ENCODE measurements around the gene CYP3A7. TPM values are rescaled to one million over a fixed set of nuclear protein-coding genes. Genes with fewer than 3 reads are reported as not detected.

CYP3A7 gene
- total and polyA plus RNA-seq, 2 of the 13 experiments (the other 11 are each of a cell fraction or from before 2014, with no cell fraction given), result 5.8 to 6.4 TPM

GRCh38 chr7:99719996-99720769, 14.8 kb downstream of the CYP3A7 start (continued):
- TF ChIP-seq ZBTB33 (CRISPR knock-in tag; IDR thresholded peaks at IDR 0.05) (no peak), TBX3 (IDR thresholded peaks at IDR 0.05; ENCODE audit: borderline replicate concordance) (no peak), ZNF282 (IDR thresholded peaks at IDR 0.05; ENCODE audit: partially characterized antibody) (no peak), JARID2 (CRISPR knock-in tag; IDR thresholded peaks at IDR 0.05; ENCODE audit: insufficient replicate concordance) (peak; percentile 22), MED1 (CRISPR knock-in tag; IDR thresholded peaks at IDR 0.05) (peak; percentile 92), ZNF446 (CRISPR knock-in tag; IDR thresholded peaks at IDR 0.05) (no peak), GABPA (IDR thresholded peaks at IDR 0.05; ENCODE audit: low read depth, low read length) (no peak), GABPA (CRISPR knock-in tag; IDR thresholded peaks at IDR 0.05; ENCODE audit: low read depth) (peak; percentile 45; the same call in 1 of the 2 replicates), ZNF619 (CRISPR knock-in tag; IDR thresholded peaks at IDR 0.05) (no peak), POLR2AphosphoS5 (IDR thresholded peaks at IDR 0.05; ENCODE audit: low read depth, low read length) (no peak), SKI (IDR thresholded peaks at IDR 0.05; ENCODE audit: partially characterized antibody) (no peak), ELF3 (CRISPR knock-in tag; IDR thresholded peaks at IDR 0.05) (peak; percentile 67; the same call in 1 of the 2 replicates), ELF1 (CRISPR knock-in tag; IDR thresholded peaks at IDR 0.05) (0 out of 2 replicates have a peak, but pooled peaks have one; percentile 23), ZNF761 (CRISPR knock-in tag; conservative IDR thresholded peaks at IDR 0.05) (no peak), ZNF232 (CRISPR knock-in tag; IDR thresholded peaks at IDR 0.05; ENCODE audit: borderline replicate concordance) (no peak), KAT8 (CRISPR knock-in tag; IDR thresholded peaks at IDR 0.05) (peak; percentile 65), TMF1 (CRISPR knock-in tag; IDR thresholded peaks at IDR 0.05; ENCODE audit: low read depth) (no peak), MEF2D (CRISPR knock-in tag; IDR thresholded peaks at IDR 0.05) (no peak), BCL6 (CRISPR knock-in tag; IDR thresholded peaks at IDR 0.05) (peak; percentile 66), HOMEZ (CRISPR knock-in tag; IDR thresholded peaks at IDR 0.05; ENCODE audit: low read depth) (peak; percentile 72; the same call in 1 of the 2 replicates), ZMYM2 (CRISPR knock-in tag; IDR thresholded peaks at IDR 0.05) (peak; percentile 65), FOXK1 (CRISPR knock-in tag; IDR thresholded peaks at IDR 0.05; ENCODE audit: borderline replicate concordance, low read depth) (peak; percentile 60; the same call in 1 of the 2 replicates), E2F5 (CRISPR knock-in tag; conservative IDR thresholded peaks at IDR 0.05) (no peak), TFE3 (CRISPR knock-in tag; IDR thresholded peaks at IDR 0.05) (peak; percentile 56; the same call in 1 of the 2 replicates), MAFK (conservative IDR thresholded peaks at IDR 0.05 in 1 of 2, IDR thresholded peaks at IDR 0.05 in 1 of 2; ENCODE audit: low read length in 2 of 2) (no peak), HES4 (CRISPR knock-in tag; IDR thresholded peaks at IDR 0.05; ENCODE audit: borderline replicate concordance) (no peak), SMYD3 (CRISPR knock-in tag; IDR thresholded peaks at IDR 0.05) (0 out of 2 replicates have a peak, but pooled peaks have one; percentile 40)
